SU-DHL-6 (cell line): ENCODE results near the gene NOVA2.

Source experiments
- H2AFZ ChIP-seq: fragments of 200-600 bp; sonication (generic); 2 replicates; pipeline ENCODE4 v1.6.1; 2014; ENCODE audit warnings: low read depth, mild to moderate bottlenecking, moderate library complexity, mixed read lengths, antibody characterized with exemption, low read length; ENCODE audit not compliant: severe bottlenecking
- H3F3A ChIP-seq: fragments of 200-600 bp; shearing (Covaris generic); 2 replicates; pipeline ENCODE4 v1.6.0; 2016; ENCODE audit warnings: antibody characterized with exemption, mild to moderate bottlenecking; ENCODE audit not compliant: insufficient read depth
- H3K27ac ChIP-seq: fragments of 200-600 bp; sonication (generic); 2 replicates; pipeline ENCODE4 v1.5.1; 2016; ENCODE audit warnings: low read depth, mild to moderate bottlenecking, low read length, moderate library complexity, mixed read lengths
- H3K27me3 ChIP-seq: fragments of 200-600 bp; sonication (generic), shearing (Covaris generic); 2 replicates; pipeline ENCODE4 v1.6.0; 2014; ENCODE audit warnings: mild to moderate bottlenecking, low read length
- H3K36me3 ChIP-seq: fragments of 200-600 bp; sonication (generic); 2 replicates; pipeline ENCODE4 v1.6.1; 2014; ENCODE audit warnings: mild to moderate bottlenecking, low read length, mixed read lengths
- H3K4me2 ChIP-seq: fragments of 300-600, 200-600 bp; shearing (Covaris generic), sonication (generic); 2 replicates; pipeline ENCODE4 v1.6.0; 2014; ENCODE audit warnings: low read length, low read depth, mild to moderate bottlenecking; ENCODE audit not compliant: poor library complexity, severe bottlenecking
- H3K4me3 ChIP-seq: fragments of 200-600 bp; sonication (generic); 2 replicates; pipeline ENCODE4 v1.5.1; 2014; ENCODE audit warnings: antibody characterized with exemption, low read length, mild to moderate bottlenecking, mixed read lengths; ENCODE audit not compliant: insufficient read depth, poor library complexity, severe bottlenecking
- H3K79me2 ChIP-seq: fragments of 200-600 bp; sonication (generic); 2 replicates; pipeline ENCODE4 v1.6.1; 2014; ENCODE audit warnings: mild to moderate bottlenecking, low read length, moderate library complexity; ENCODE audit not compliant: insufficient read depth
- H3K9ac ChIP-seq: fragments of 200-600 bp; sonication (generic); 2 replicates; pipeline ENCODE4 v1.7.0; 2014; ENCODE audit warnings: mild to moderate bottlenecking, low read length
- H3K9me2 ChIP-seq: fragments of 200-600 bp; sonication (generic); replicated peaks from 2 replicates; pipeline ENCODE4 v1.6.1; 2014; ENCODE audit warnings: low read length; ENCODE audit not compliant: insufficient read depth
- H3K9me3 ChIP-seq: fragments of 200-600 bp; sonication (generic); 2 replicates; pipeline ENCODE4 v1.6.1; 2014; ENCODE audit warnings: low read length, mixed read lengths; ENCODE audit not compliant: insufficient read depth
- H4K20me1 ChIP-seq: fragments of 200-600 bp; sonication (generic); 2 replicates; pipeline ENCODE4 v1.6.1; 2014; ENCODE audit warnings: low read depth, mild to moderate bottlenecking, antibody characterized with exemption, low read length, moderate library complexity, mixed read lengths
- CTCF ChIP-seq: fragments of 200-600 bp; sonication (generic); IDR thresholded peaks from one replicate; pipeline ENCODE4 v1.5.1; 2017; ENCODE audit warnings: antibody characterized with exemption, mild to moderate bottlenecking, low read length, moderate library complexity; ENCODE audit not compliant: insufficient read depth, poor library complexity, severe bottlenecking
- EZH2phosphoT487 ChIP-seq: fragments of 200-600 bp; sonication (generic), shearing (Covaris generic); conservative IDR thresholded peaks from 2 replicates; pipeline ENCODE4 v1.6.1; 2018; ENCODE audit warnings: mild to moderate bottlenecking, antibody characterized with exemption, low read length, moderate library complexity, mixed read lengths

NOVA2 gene

GRCh38 chr19:45901912-45902650, 71.6 kb downstream of the NOVA2 start, which contains the start of gene MYPOP:
MYPOP (minus strand) TSS chr19:45902613; CDS start chr19:45901773, 840 bp downstream.
- H3K36me3 ChIP-seq: no peaks in the 10 kb centered on the region
- H3K27ac ChIP-seq: peak within 1 kb of the TSS; percentile 49
- no peaks in the 10 kb centered on the region for H3F3A ChIP-seq
- peak within 1 kb of the TSS; percentile 44 for H2AFZ ChIP-seq
- no peaks in the 10 kb centered on the region for H3K27me3 ChIP-seq
- H3K9me3 ChIP-seq: no peaks in the 10 kb centered on the region
- H3K9ac ChIP-seq: peak within 1 kb of the TSS; percentile 82
- H3K9me2 ChIP-seq: no peaks in the 10 kb centered on the region
- TF ChIP-seq EZH2phosphoT487 (no peak), CTCF (no peak)
- H3K4me3 ChIP-seq: peak within 1 kb of the TSS; percentile 77
- H4K20me1 ChIP-seq: no peaks in the 10 kb centered on the region
- peaks cover 17% of the 10 kb centered on the region; the same call in 1 of the 2 replicates for H3K79me2 ChIP-seq
- H3K4me2 ChIP-seq: peak within 1 kb of the TSS; percentile 80

GRCh38 chr19:45901432-45901911, 72.2 kb downstream of the NOVA2 start:
- Histone ChIP-seq H3K9me2 (no peaks in the 10 kb centered on the region), H3K27me3 (no peaks in the 10 kb centered on the region), H3K4me3 (peak overlapping the region; percentile 77), H3K9ac (peak overlapping the region; percentile 82), H3K9me3 (no peaks in the 10 kb centered on the region), H3K79me2 (peaks cover 17% of the 10 kb centered on the region; the same call in 1 of the 2 replicates), H3K27ac (no peak overlapping the region), H3K36me3 (no peaks in the 10 kb centered on the region), H3K4me2 (peak overlapping the region; percentile 80), H3F3A (no peaks in the 10 kb centered on the region), H2AFZ (no peak overlapping the region), H4K20me1 (no peaks in the 10 kb centered on the region)
- TF ChIP-seq EZH2phosphoT487 (no peak), CTCF (no peak)

GRCh38 chr19:45900738-45901431, 72.8 kb downstream of the NOVA2 start:
- H3K9me3 ChIP-seq: no peaks in the 10 kb centered on the region
- H3K9me2 ChIP-seq: no peaks in the 10 kb centered on the region
- peak overlapping the region; percentile 82; the same call in 1 of the 2 replicates for H3K9ac ChIP-seq
- no peaks in the 10 kb centered on the region for H3K36me3 ChIP-seq
- H3K79me2 ChIP-seq: peaks cover 17% of the 10 kb centered on the region; the same call in 1 of the 2 replicates
- no peaks in the 10 kb centered on the region for H3F3A ChIP-seq
- H3K4me2 ChIP-seq: peak overlapping the region; percentile 80
- TF ChIP-seq EZH2phosphoT487: no peak
- no peak for TF ChIP-seq CTCF
- H3K27me3 ChIP-seq: no peaks in the 10 kb centered on the region
- no peak overlapping the region for H3K27ac ChIP-seq
- no peak overlapping the region for H2AFZ ChIP-seq
- H3K4me3 ChIP-seq: peak overlapping the region; percentile 77
- H4K20me1 ChIP-seq: no peaks in the 10 kb centered on the region
